ENCODE data around the gene EXOC4.

GRCh38 chr7:133448012-133448411 lies 195.1 kb downstream of the EXOC4 start:
- TF ChIP-seq CTCF (IDR thresholded peaks at IDR 0.05) (no peak), POLR2A (IDR thresholded peaks at IDR 0.05) (no peak)
